ENCODE data around the gene CPZ. TPM values are rescaled to one million over a fixed set of nuclear protein-coding genes. Genes with fewer than 3 reads are reported as not detected.

The CPZ gene
- total RNA-seq, 1 experiment from 2014 or later = 37.3 TPM

DNA sequence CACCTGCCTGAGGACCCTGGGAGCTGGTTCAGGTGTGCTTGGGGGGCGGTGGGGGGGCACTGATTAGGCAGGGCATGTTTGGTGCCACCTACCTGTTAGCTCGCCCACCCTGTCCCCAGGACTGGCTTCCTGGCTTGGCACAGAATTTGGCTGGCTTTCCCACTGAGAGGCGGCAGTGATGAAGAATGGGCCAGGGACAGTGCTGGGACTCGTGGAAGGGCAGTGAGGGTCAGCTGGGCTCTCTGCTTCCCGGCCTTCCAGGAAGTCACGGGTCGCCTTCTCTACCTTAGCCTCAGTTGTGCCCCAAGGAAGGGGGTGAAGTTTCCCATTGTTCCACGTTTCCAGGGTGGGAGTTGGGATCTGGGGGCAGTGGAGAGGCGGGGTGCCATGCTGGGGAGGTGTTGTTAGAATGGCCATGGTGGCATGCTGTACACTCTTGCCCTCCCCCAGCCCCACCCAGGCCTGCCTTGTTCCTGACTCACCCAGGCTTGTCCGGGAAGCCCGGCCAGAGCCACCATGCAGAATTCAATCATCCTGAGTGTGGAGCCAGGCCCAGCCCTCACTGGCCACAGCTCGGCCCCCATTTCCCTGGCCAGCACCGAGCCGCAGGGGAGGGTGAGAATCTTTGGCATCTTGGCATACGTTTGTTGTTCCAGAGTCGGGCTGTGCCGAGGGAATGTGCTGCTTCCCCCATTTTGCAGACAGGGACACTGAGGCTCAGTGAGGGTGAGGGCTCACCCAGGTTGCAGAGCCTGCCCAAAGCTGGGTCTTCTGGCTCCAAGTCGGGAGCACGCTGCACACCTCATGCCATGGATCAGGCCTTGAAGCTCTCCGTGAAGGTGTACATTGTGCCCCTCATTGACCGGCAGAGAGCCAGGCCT, 34.2 kb upstream of the CPZ start:
- H3K14ac ChIP-seq (ENCODE audit: insufficient read depth, low read length) = no peak overlapping the region
- no peak for DNase-seq
- H3K27ac Mint-ChIP-seq = peak overlapping the region in 1 of 3 experiments; percentile 68; a peak in 2 of 7 replicates

More for the DNA sequence above, 34.2 kb upstream of the CPZ start:
- H3K9me3 Mint-ChIP-seq = no peaks in the 10 kb centered on the region; a peak in 1 of 5 replicates
- Histone ChIP-seq H4K20me1 (ENCODE audit: control insufficient read depth, insufficient read depth, insufficient read length) (no peaks in the 10 kb centered on the region), H3T11ph (ENCODE audit: low read length) (no peak overlapping the region), H3K9me3 (ENCODE audit: control insufficient read depth, low read depth, low read length) (no peaks in the 10 kb centered on the region), H3K27ac (ENCODE audit: insufficient read length, low read depth, low read length) (no peak overlapping the region), H3K9ac (ENCODE audit: extremely low read depth, insufficient read length, low read length) (no peak overlapping the region), H3K23me2 (ENCODE audit: insufficient read length, low read depth, low read length, poor library complexity, severe bottlenecking) (no peaks in the 10 kb centered on the region), H3K4me1 (ENCODE audit: insufficient read depth, low read length) (no peaks in the 10 kb centered on the region), H3K56ac (ENCODE audit: insufficient read length, low read depth, low read length) (no peak overlapping the region), H3K27me3 (ENCODE audit: insufficient read depth, low read length) (no peaks in the 10 kb centered on the region), H4K8ac (replicated peaks; ENCODE audit: insufficient read length, low read depth, low read length) (no peak overlapping the region), H3K4ac (ENCODE audit: low read depth, low read length) (no peak overlapping the region), H3K23ac (ENCODE audit: insufficient read length, low read depth, low read length) (no peak overlapping the region), H2BK15ac (ENCODE audit: low read depth, low read length) (no peak overlapping the region), H3K79me1 (ENCODE audit: insufficient read depth, low read depth, low read length, poor library complexity, severe bottlenecking) (no peaks in the 10 kb centered on the region), H3K4me2 (ENCODE audit: insufficient read depth, insufficient read length, low read length) (no peak overlapping the region), H2BK20ac (ENCODE audit: low read depth, low read length, poor library complexity, severe bottlenecking) (no peak overlapping the region), H3K79me2 (ENCODE audit: insufficient read depth, low read length) (no peaks in the 10 kb centered on the region), H4K91ac (ENCODE audit: insufficient read length, low read depth, low read length) (no peak overlapping the region), H2AK5ac (ENCODE audit: insufficient read length, low read length) (no peak overlapping the region), H4K5ac (ENCODE audit: insufficient read length, low read depth, low read length) (no peak overlapping the region), H2BK120ac (ENCODE audit: low read depth, low read length, poor library complexity, severe bottlenecking) (no peak overlapping the region), H2BK12ac (ENCODE audit: insufficient read length, low read depth, low read length) (no peak overlapping the region), H3K18ac (ENCODE audit: insufficient read length, low read depth, low read length) (no peak overlapping the region), H2BK5ac (ENCODE audit: insufficient read length, low read length) (no peak overlapping the region), H2AFZ (ENCODE audit: low read length) (no peak overlapping the region)
- peaks cover 41 to 55% of the 10 kb centered on the region in 2 experiments for H3K4me1 Mint-ChIP-seq
- TF ChIP-seq, protein P1, sequence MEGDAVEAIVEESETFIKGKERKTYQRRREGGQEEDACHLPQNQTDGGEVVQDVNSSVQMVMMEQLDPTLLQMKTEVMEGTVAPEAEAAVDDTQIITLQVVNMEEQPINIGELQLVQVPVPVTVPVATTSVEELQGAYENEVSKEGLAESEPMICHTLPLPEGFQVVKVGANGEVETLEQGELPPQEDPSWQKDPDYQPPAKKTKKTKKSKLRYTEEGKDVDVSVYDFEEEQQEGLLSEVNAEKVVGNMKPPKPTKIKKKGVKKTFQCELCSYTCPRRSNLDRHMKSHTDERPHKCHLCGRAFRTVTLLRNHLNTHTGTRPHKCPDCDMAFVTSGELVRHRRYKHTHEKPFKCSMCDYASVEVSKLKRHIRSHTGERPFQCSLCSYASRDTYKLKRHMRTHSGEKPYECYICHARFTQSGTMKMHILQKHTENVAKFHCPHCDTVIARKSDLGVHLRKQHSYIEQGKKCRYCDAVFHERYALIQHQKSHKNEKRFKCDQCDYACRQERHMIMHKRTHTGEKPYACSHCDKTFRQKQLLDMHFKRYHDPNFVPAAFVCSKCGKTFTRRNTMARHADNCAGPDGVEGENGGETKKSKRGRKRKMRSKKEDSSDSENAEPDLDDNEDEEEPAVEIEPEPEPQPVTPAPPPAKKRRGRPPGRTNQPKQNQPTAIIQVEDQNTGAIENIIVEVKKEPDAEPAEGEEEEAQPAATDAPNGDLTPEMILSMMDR (conservative IDR thresholded peaks at IDR 0.05) = no peak
- WGBS (ENCODE audit: extremely low coverage, insufficient read length, low lambda C conversion rate) = no CpG with 5 or more reads among the region's 21 CpGs
- H3K36me3 Mint-ChIP-seq (ENCODE audit: insufficient read depth in 1 of 3, low read depth in 3 of 3) = no peaks in the 10 kb centered on the region
- H3K4me3 Mint-ChIP-seq = no peak overlapping the region
- H3K27me3 Mint-ChIP-seq (ENCODE audit: low read depth) = no peaks in the 10 kb centered on the region
